SU-DHL-6 (cell line): ENCODE results near the gene PIN1.

Experiments used
- H2AFZ ChIP-seq: fragments of 200-600 bp; sonication (generic); 2 replicates; pipeline ENCODE4 v1.6.1; 2014; ENCODE audit warnings: low read depth, mild to moderate bottlenecking, moderate library complexity, mixed read lengths, antibody characterized with exemption, low read length; ENCODE audit not compliant: severe bottlenecking
- H3F3A ChIP-seq: fragments of 200-600 bp; shearing (Covaris generic); 2 replicates; pipeline ENCODE4 v1.6.0; 2016; ENCODE audit warnings: antibody characterized with exemption, mild to moderate bottlenecking; ENCODE audit not compliant: insufficient read depth
- H3K27ac ChIP-seq: fragments of 200-600 bp; sonication (generic); 2 replicates; pipeline ENCODE4 v1.5.1; 2016; ENCODE audit warnings: low read depth, mild to moderate bottlenecking, low read length, moderate library complexity, mixed read lengths
- H3K27me3 ChIP-seq: fragments of 200-600 bp; sonication (generic), shearing (Covaris generic); 2 replicates; pipeline ENCODE4 v1.6.0; 2014; ENCODE audit warnings: mild to moderate bottlenecking, low read length
- H3K36me3 ChIP-seq: fragments of 200-600 bp; sonication (generic); 2 replicates; pipeline ENCODE4 v1.6.1; 2014; ENCODE audit warnings: mild to moderate bottlenecking, low read length, mixed read lengths
- H3K4me2 ChIP-seq: fragments of 300-600, 200-600 bp; shearing (Covaris generic), sonication (generic); 2 replicates; pipeline ENCODE4 v1.6.0; 2014; ENCODE audit warnings: low read length, low read depth, mild to moderate bottlenecking; ENCODE audit not compliant: poor library complexity, severe bottlenecking
- H3K4me3 ChIP-seq: fragments of 200-600 bp; sonication (generic); 2 replicates; pipeline ENCODE4 v1.5.1; 2014; ENCODE audit warnings: antibody characterized with exemption, low read length, mild to moderate bottlenecking, mixed read lengths; ENCODE audit not compliant: insufficient read depth, poor library complexity, severe bottlenecking
- H3K79me2 ChIP-seq: fragments of 200-600 bp; sonication (generic); 2 replicates; pipeline ENCODE4 v1.6.1; 2014; ENCODE audit warnings: mild to moderate bottlenecking, low read length, moderate library complexity; ENCODE audit not compliant: insufficient read depth
- H3K9ac ChIP-seq: fragments of 200-600 bp; sonication (generic); 2 replicates; pipeline ENCODE4 v1.7.0; 2014; ENCODE audit warnings: mild to moderate bottlenecking, low read length
- H3K9me2 ChIP-seq: fragments of 200-600 bp; sonication (generic); replicated peaks from 2 replicates; pipeline ENCODE4 v1.6.1; 2014; ENCODE audit warnings: low read length; ENCODE audit not compliant: insufficient read depth
- H3K9me3 ChIP-seq: fragments of 200-600 bp; sonication (generic); 2 replicates; pipeline ENCODE4 v1.6.1; 2014; ENCODE audit warnings: low read length, mixed read lengths; ENCODE audit not compliant: insufficient read depth
- H4K20me1 ChIP-seq: fragments of 200-600 bp; sonication (generic); 2 replicates; pipeline ENCODE4 v1.6.1; 2014; ENCODE audit warnings: low read depth, mild to moderate bottlenecking, antibody characterized with exemption, low read length, moderate library complexity, mixed read lengths
- EZH2phosphoT487 ChIP-seq: fragments of 200-600 bp; sonication (generic), shearing (Covaris generic); conservative IDR thresholded peaks from 2 replicates; pipeline ENCODE4 v1.6.1; 2018; ENCODE audit warnings: mild to moderate bottlenecking, antibody characterized with exemption, low read length, moderate library complexity, mixed read lengths
- TF ChIP-seq, protein P1 (sequence below): fragments of 200-600 bp; sonication (generic); IDR thresholded peaks from one replicate; pipeline ENCODE4 v1.5.1; 2017; ENCODE audit warnings: antibody characterized with exemption, mild to moderate bottlenecking, low read length, moderate library complexity; ENCODE audit not compliant: insufficient read depth, poor library complexity, severe bottlenecking

Gene PIN1

DNA sequence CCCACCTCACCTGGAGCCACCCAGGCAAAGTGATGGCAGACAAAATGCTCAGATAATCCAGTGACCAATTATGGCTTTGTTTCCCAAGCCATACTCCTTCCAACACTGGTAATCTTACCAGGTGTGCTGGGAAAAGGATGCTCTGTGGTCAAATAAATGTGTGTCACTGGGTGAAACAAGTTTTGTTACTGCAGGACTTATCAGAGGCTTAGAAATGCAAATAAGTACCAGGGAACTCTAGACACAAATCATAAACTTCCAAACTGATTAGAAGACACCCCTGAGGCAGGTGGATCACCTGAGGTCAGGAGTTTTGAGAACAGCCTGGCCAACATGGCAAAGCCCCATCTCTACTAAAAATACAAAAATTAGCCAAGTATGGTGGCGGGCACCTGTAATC is 26.4 kb downstream of the PIN1 start:
- Histone ChIP-seq H3K4me2 (no peak overlapping the region), H3K9me2 (no peaks in the 10 kb centered on the region)

DNA sequence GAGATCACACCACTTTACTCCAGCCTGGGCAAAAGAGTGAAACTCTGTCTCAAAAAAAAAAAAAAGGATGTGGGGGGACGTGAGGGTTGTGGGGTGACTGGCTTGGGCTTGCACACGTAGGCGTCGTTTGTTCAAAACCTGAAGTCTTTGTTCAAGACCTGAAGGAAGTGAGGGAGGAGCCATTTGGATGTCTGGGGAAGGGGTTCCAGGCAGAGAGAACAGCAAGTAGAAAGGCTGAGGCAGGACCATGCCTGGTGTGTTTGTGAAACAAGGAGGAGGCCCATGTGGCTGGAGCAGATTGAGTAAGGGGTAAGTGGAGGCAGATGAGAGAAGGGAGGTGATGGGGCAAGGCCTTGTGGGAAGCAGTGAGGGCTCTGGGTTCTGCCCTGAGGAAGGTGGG is 27.8 kb downstream of the PIN1 start:
- Histone ChIP-seq H3F3A (no peaks in the 10 kb centered on the region), H3K4me3 (no peak overlapping the region), H3K4me2 (no peak overlapping the region), H3K9me3 (no peaks in the 10 kb centered on the region), H3K9ac (no peak overlapping the region), H3K36me3 (no peaks in the 10 kb centered on the region), H3K9me2 (no peaks in the 10 kb centered on the region), H3K27ac (no peak overlapping the region), H2AFZ (no peak overlapping the region), H4K20me1 (no peaks in the 10 kb centered on the region), H3K27me3 (no peaks in the 10 kb centered on the region), H3K79me2 (no peaks in the 10 kb centered on the region)
- TF ChIP-seq, protein P1, sequence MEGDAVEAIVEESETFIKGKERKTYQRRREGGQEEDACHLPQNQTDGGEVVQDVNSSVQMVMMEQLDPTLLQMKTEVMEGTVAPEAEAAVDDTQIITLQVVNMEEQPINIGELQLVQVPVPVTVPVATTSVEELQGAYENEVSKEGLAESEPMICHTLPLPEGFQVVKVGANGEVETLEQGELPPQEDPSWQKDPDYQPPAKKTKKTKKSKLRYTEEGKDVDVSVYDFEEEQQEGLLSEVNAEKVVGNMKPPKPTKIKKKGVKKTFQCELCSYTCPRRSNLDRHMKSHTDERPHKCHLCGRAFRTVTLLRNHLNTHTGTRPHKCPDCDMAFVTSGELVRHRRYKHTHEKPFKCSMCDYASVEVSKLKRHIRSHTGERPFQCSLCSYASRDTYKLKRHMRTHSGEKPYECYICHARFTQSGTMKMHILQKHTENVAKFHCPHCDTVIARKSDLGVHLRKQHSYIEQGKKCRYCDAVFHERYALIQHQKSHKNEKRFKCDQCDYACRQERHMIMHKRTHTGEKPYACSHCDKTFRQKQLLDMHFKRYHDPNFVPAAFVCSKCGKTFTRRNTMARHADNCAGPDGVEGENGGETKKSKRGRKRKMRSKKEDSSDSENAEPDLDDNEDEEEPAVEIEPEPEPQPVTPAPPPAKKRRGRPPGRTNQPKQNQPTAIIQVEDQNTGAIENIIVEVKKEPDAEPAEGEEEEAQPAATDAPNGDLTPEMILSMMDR, result no peak
- TF ChIP-seq EZH2phosphoT487, result no peak

More for the DNA sequence above, 26.4 kb downstream of the PIN1 start:
- Histone ChIP-seq H3K9me3 (no peaks in the 10 kb centered on the region), H3K9ac (no peak overlapping the region), H3F3A (no peaks in the 10 kb centered on the region), H3K4me3 (no peak overlapping the region), H3K27ac (no peak overlapping the region), H3K27me3 (no peaks in the 10 kb centered on the region), H3K79me2 (no peaks in the 10 kb centered on the region), H2AFZ (no peak overlapping the region), H4K20me1 (no peaks in the 10 kb centered on the region), H3K36me3 (no peaks in the 10 kb centered on the region)
- TF ChIP-seq EZH2phosphoT487, result no peak
- TF ChIP-seq, protein P1, result no peak

DNA sequence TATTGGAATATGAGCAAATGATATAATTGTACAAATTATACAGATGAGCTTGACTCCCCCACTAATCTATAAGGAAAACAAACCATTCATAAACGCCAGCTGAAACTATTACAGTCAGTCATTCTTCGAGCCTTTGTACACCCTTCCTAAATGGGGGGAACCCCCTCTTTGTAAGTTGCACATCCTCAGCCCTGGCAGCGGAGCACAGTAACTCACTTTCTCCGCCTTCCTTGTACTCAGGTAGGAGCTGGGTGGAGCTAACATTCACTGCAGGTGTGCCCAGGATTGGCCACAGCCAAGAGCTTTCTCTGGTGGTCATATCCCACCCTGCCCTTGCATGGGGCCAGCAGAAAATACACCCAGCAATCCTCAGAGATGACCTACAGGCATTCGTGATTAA is 28.6 kb downstream of the PIN1 start:
- H3K9me3 ChIP-seq, result no peaks in the 10 kb centered on the region
- TF ChIP-seq EZH2phosphoT487, result no peak
- TF ChIP-seq, protein P1, result no peak

More for the DNA sequence above, 28.6 kb downstream of the PIN1 start:
- Histone ChIP-seq H3K27ac (no peak overlapping the region), H2AFZ (no peak overlapping the region), H3K27me3 (no peaks in the 10 kb centered on the region), H3K79me2 (no peaks in the 10 kb centered on the region), H3K9ac (no peak overlapping the region), H3F3A (no peaks in the 10 kb centered on the region), H3K9me2 (no peaks in the 10 kb centered on the region), H3K36me3 (no peaks in the 10 kb centered on the region), H3K4me2 (no peak overlapping the region), H4K20me1 (no peaks in the 10 kb centered on the region), H3K4me3 (no peak overlapping the region)
